DOHH2 (cell line): ENCODE measurements around the gene PLXNA1.

ENCODE experiments used
- H3F3A ChIP-seq: fragments of 200-600 bp; sonication (generic), shearing (Covaris generic); 2 replicates; pipeline ENCODE4 v1.6.0; 2016; ENCODE audit warnings: antibody characterized with exemption, mild to moderate bottlenecking; ENCODE audit not compliant: control insufficient read depth, insufficient read depth
- H3K27ac ChIP-seq: fragments of 200-600 bp; sonication (generic); 2 replicates; pipeline ENCODE4 v1.5.1; 2014; ENCODE audit warnings: low read depth, mild to moderate bottlenecking, low read length, moderate library complexity
- H3K27me3 ChIP-seq: fragments of 200-600 bp; sonication (generic); 2 replicates; pipeline ENCODE4 v1.6.1; 2014; ENCODE audit warnings: mild to moderate bottlenecking, low read length, mixed read lengths; ENCODE audit not compliant: control insufficient read depth
- H3K36me3 ChIP-seq: fragments of 200-600 bp; sonication (generic); 2 replicates; pipeline ENCODE4 v1.6.1; 2014; ENCODE audit warnings: mild to moderate bottlenecking, low read length, moderate library complexity, mixed read lengths; ENCODE audit not compliant: control insufficient read depth
- H3K4me1 ChIP-seq: fragments of 200-600 bp; sonication (generic); 2 replicates; pipeline ENCODE4 v1.6.1; 2014; ENCODE audit warnings: mild to moderate bottlenecking, low read length, mixed read lengths; ENCODE audit not compliant: control insufficient read depth
- H3K4me2 ChIP-seq: fragments of 200-600 bp; sonication (generic); 2 replicates; pipeline ENCODE4 v1.6.0; 2014; ENCODE audit warnings: mild to moderate bottlenecking, low read length, moderate library complexity
- H3K4me3 ChIP-seq: fragments of 200-600 bp; sonication (generic); 2 replicates; pipeline ENCODE4 v1.5.1; 2014; ENCODE audit warnings: mild to moderate bottlenecking, low read length, mixed read lengths
- H3K79me2 ChIP-seq: fragments of 200-600 bp; sonication (generic); 2 replicates; pipeline ENCODE4 v1.6.1; 2014; ENCODE audit warnings: mild to moderate bottlenecking, low read length, mixed read lengths; ENCODE audit not compliant: control insufficient read depth
- H3K9me2 ChIP-seq: fragments of 200-600 bp; sonication (generic); replicated peaks from 2 replicates; pipeline ENCODE4 v1.6.1; 2014; ENCODE audit warnings: mild to moderate bottlenecking, low read length, mixed read lengths; ENCODE audit not compliant: control insufficient read depth
- H3K9me3 ChIP-seq: fragments of 200-600 bp; sonication (generic); 2 replicates; pipeline ENCODE4 v1.6.1; 2014; ENCODE audit warnings: antibody characterized with exemption, low read length, mixed read lengths; ENCODE audit not compliant: control insufficient read depth, insufficient read depth
- H4K20me1 ChIP-seq: fragments of 200-600 bp; sonication (generic); 2 replicates; pipeline ENCODE4 v1.6.0; 2014; ENCODE audit warnings: low read depth, mild to moderate bottlenecking, antibody characterized with exemption, low read length, moderate library complexity; ENCODE audit not compliant: control insufficient read depth, insufficient read depth
- EZH2phosphoT487 ChIP-seq: fragments of 200-600 bp; sonication (generic); IDR thresholded peaks from 2 replicates; pipeline ENCODE4 v1.6.1; 2017; ENCODE audit warnings: borderline replicate concordance, mild to moderate bottlenecking, antibody characterized with exemption, low read length, moderate library complexity, mixed read lengths
- TF ChIP-seq, protein P1 (sequence below): fragments of 200-600 bp; sonication (generic); IDR thresholded peaks from one replicate; pipeline ENCODE4 v1.5.1; 2014; ENCODE audit warnings: antibody characterized with exemption, mild to moderate bottlenecking, low read depth, low read length; ENCODE audit not compliant: poor library complexity, severe bottlenecking

Gene PLXNA1

DNA sequence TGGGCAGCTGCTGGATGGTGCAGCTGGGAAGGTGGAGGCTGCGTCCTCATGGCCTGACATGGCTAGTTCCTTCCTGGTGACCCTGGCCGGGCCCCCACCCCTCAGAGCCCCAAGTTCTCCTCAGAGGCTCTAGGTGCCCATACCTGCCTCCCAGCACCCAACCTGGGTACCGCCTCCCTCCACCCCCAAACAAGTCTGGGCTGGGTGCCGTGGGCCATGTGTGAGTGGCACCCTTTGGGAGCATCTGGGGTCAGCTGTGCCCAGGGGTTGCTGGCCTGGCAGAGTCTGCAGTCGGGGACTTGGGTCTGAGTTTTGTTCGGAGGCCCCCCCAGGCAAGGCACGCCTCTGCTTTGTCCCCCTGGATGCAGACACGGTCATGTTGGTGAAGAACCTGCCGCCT is 10.5 kb downstream of the PLXNA1 start:
- H3F3A ChIP-seq: no peaks in the 10 kb centered on the region
- no peaks in the 10 kb centered on the region for H3K79me2 ChIP-seq
- no peak overlapping the region for H3K4me3 ChIP-seq
- H3K36me3 ChIP-seq: no peaks in the 10 kb centered on the region
- no peaks in the 10 kb centered on the region for H3K9me3 ChIP-seq
- H3K4me2 ChIP-seq: no peak overlapping the region
- no peak overlapping the region for H3K27ac ChIP-seq
- no peaks in the 10 kb centered on the region for H4K20me1 ChIP-seq
- H3K27me3 ChIP-seq: no peaks in the 10 kb centered on the region
- no peaks in the 10 kb centered on the region for H3K9me2 ChIP-seq
- peaks cover 13% of the 10 kb centered on the region for H3K4me1 ChIP-seq
- TF ChIP-seq, protein P1, sequence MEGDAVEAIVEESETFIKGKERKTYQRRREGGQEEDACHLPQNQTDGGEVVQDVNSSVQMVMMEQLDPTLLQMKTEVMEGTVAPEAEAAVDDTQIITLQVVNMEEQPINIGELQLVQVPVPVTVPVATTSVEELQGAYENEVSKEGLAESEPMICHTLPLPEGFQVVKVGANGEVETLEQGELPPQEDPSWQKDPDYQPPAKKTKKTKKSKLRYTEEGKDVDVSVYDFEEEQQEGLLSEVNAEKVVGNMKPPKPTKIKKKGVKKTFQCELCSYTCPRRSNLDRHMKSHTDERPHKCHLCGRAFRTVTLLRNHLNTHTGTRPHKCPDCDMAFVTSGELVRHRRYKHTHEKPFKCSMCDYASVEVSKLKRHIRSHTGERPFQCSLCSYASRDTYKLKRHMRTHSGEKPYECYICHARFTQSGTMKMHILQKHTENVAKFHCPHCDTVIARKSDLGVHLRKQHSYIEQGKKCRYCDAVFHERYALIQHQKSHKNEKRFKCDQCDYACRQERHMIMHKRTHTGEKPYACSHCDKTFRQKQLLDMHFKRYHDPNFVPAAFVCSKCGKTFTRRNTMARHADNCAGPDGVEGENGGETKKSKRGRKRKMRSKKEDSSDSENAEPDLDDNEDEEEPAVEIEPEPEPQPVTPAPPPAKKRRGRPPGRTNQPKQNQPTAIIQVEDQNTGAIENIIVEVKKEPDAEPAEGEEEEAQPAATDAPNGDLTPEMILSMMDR: no peak
- no peak for TF ChIP-seq EZH2phosphoT487

DNA sequence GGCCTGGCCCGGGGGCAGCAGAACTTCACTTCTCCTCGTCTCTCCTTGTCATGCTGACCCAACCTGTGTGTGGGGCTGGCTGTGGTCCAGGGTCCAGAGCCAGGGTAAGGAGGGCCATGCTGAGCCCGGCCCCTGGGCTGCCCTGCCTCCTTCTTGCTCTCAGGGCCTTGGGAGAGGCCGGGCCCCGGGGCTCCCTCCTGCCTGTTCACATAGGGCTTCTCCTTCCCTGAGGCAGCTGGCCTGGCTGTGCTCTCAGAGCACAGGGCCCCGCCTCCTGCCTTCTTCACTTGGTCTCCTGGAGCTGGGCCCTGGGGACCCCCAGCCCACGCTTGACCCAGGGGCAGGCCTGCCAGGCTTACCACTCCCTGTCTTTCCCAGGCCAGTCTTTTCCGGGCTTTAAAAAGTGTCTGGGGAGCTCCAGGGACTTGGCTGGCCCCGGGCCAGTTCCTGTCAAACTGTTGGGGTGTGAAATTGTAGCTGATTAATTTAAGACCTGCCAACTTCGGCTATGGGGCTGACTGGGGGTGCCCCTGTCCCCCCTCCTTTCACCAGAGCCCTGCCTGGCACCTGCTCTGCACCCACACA is 11.8 kb downstream of the PLXNA1 start:
- Histone ChIP-seq H4K20me1 (no peaks in the 10 kb centered on the region), H3F3A (no peaks in the 10 kb centered on the region), H3K4me3 (no peak overlapping the region), H3K79me2 (no peaks in the 10 kb centered on the region), H3K4me2 (0 out of 2 replicates have a peak overlapping the region, but pooled peaks have one; percentile 16), H3K27me3 (no peaks in the 10 kb centered on the region), H3K4me1 (peaks cover 13% of the 10 kb centered on the region), H3K9me2 (no peaks in the 10 kb centered on the region), H3K27ac (no peak overlapping the region), H3K36me3 (no peaks in the 10 kb centered on the region), H3K9me3 (no peaks in the 10 kb centered on the region)
- no peak for TF ChIP-seq EZH2phosphoT487
- TF ChIP-seq, protein P1: no peak

DNA sequence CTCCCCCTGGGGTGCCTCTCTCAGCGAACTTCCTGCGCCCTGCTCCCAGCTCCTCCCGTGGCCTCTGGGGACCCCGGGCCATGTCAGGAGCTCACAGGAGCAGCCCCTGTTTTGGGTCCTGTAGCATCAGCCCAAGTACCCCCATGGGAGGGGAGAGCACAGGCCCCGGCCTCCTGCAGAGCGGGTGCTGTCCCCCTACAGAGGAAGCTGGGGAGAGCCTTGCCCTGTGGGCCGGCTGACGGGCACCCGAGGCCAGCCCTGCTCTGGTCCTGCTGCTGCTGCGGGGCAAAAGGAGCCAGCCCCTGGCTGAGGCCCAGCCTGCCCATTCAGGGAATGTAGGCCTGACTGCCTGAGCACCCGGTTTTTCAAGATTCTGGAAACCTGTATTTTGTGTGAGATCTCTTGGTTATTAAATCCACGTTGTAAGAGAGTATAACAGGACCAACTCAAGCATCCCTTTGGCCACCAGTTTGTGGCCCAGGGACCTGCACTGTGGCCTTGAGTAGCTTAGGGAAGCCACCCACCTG is 12.4 kb downstream of the PLXNA1 start:
- Histone ChIP-seq H3K9me2 (no peaks in the 10 kb centered on the region), H3K4me2 (0 out of 2 replicates have a peak overlapping the region, but pooled peaks have one; percentile 16), H3K27ac (no peak overlapping the region), H3F3A (no peaks in the 10 kb centered on the region), H3K9me3 (no peaks in the 10 kb centered on the region), H4K20me1 (no peaks in the 10 kb centered on the region), H3K36me3 (no peaks in the 10 kb centered on the region), H3K79me2 (no peaks in the 10 kb centered on the region), H3K27me3 (no peaks in the 10 kb centered on the region), H3K4me3 (no peak overlapping the region), H3K4me1 (peaks cover 13% of the 10 kb centered on the region)
- no peak for TF ChIP-seq EZH2phosphoT487
- TF ChIP-seq, protein P1: no peak
